BJ (cell line): ENCODE measurements around the gene HHEX. TPM values are rescaled to one million over a fixed set of nuclear protein-coding genes. Genes with fewer than 3 reads are reported as not detected.
"Not testable (repeated sequence)": the region's sequence is repeated elsewhere in the genome, so short reads cannot be mapped to it uniquely, and the experiment has no call there.

Experiments used
- CTCF ChIA-PET: fragments of 350-600 bp; formaldehyde crosslinking; extraction: SDS; loops from one replicate; lab custom pipeline; 2021; ENCODE audit warnings: antibody characterized with exemption, inconsistent platforms; lab: Yijun Ruan, JAX
- POLR2A ChIA-PET: fragments of 300-600 bp; sonication (Branson Sonifier 250); formaldehyde crosslinking; extraction: SDS; loops from one replicate; lab custom pipeline; 2021; ENCODE audit warnings: antibody characterized with exemption; lab: Charles Lee
- DNase-seq: peaks from one replicate; pipeline ENCODE4 v3.0.0-alpha.2; 2011; ENCODE audit warnings: low read depth
- H3K27me3 ChIP-seq: 2 replicates; pipeline ENCODE4 v1.6.0; 2011; ENCODE audit warnings: low read length; ENCODE audit not compliant: control insufficient read depth, insufficient read depth
- H3K36me3 ChIP-seq: 2 replicates; pipeline ENCODE4 v1.5.1; 2011; ENCODE audit warnings: low read length; ENCODE audit not compliant: control insufficient read depth, insufficient read depth
- H3K4me3 ChIP-seq: 2 replicates; pipeline ENCODE4 v1.5.1; 2011; ENCODE audit warnings: low read depth, mild to moderate bottlenecking, control low read depth, low read length
- CTCF ChIP-seq: IDR thresholded peaks from 2 replicates; pipeline ENCODE4 v1.5.1; 2011; ENCODE audit warnings: low read depth, mild to moderate bottlenecking, control low read depth, inconsistent platforms, low read length, moderate library complexity; ENCODE audit not compliant: insufficient read depth
- polyA minus RNA-seq: library from RNA; depleted of rRNA, polyadenylated mRNA; stranded (reverse); fragments of >200 nt; gene quantifications from 2 replicates; pipeline ENCODE4 v1.2.3, GENCODE V29; 2011; rRNA and poly(A)+ RNA removed
- polyA plus RNA-seq: library from polyadenylated mRNA; depleted of rRNA; stranded (reverse); fragments of >200 nt; gene quantifications from 2 replicates; pipeline ENCODE4 v1.2.3, GENCODE V29; 2011; rRNA removed

The HHEX gene
- polyA plus RNA-seq: 2.6 and 3.4 TPM in 2 replicates
- 0.76 and 0.98 TPM in 2 replicates for polyA minus RNA-seq

- Histone ChIP-seq H3K4me3 (peak within 1 kb of the TSS; percentile 89), H3K27me3 (no peaks in the 10 kb centered on the region), H3K36me3 (no peaks in the 10 kb centered on the region)
- POLR2A ChIA-PET: interaction anchor here (0.7 kb wide), 2 partner anchors 9 to 99 kb away, joined by 4 read pairs; no protein-coding TSS in a partner anchor
- CTCF ChIA-PET: interaction anchor here (0.7 to 1.0 kb wide), 2 partner anchors 18 to 68 kb away, joined by 3 read pairs; no protein-coding TSS in a partner anchor
- TF ChIP-seq CTCF: no peak
- DNase-seq: no peak
Observed at GRCh38 chr10:92689663-92690210, at the start of gene HHEX. HHEX (plus strand) TSS chr10:92689955; CDS start chr10:92689987, 32 bp downstream.

- ChIA-PET POLR2A (no interaction called here), CTCF (interaction anchor here (0.5 kb wide), 1 partner anchor 17 kb away, joined by 3 read pairs; no protein-coding TSS in a partner anchor)
- DNase-seq: peak; percentile 9
- Histone ChIP-seq H3K4me3 (no peak overlapping the region), H3K36me3 (no peaks in the 10 kb centered on the region), H3K27me3 (no peaks in the 10 kb centered on the region)
- 0 out of 2 replicates have a peak, but pooled peaks have one; percentile 12 for TF ChIP-seq CTCF
Observed at GRCh38 chr10:92640107-92640506, 49.6 kb upstream of the HHEX start.

- DNase-seq: no peak
- H3K27me3 ChIP-seq: no peaks in the 10 kb centered on the region
- ChIA-PET POLR2A (no interaction called here), CTCF (interaction anchor here (0.9 kb wide), 1 partner anchor 18 kb away, joined by 3 read pairs; no protein-coding TSS in a partner anchor)
- TF ChIP-seq CTCF: no peak
- no peaks in the 10 kb centered on the region for H3K36me3 ChIP-seq
- no peak overlapping the region for H3K4me3 ChIP-seq
Observed at GRCh38 chr10:92641492-92641891, 48.3 kb upstream of the HHEX start.

GRCh38 chr10:92644921-92645320 lies 44.8 kb upstream of the HHEX start:
- ChIA-PET POLR2A (no interaction called here), CTCF (interaction anchor here (0.6 to 1.5 kb wide), 5 partner anchors 10 to 54 kb away, joined by 3 to 6 read pairs (median 4); no protein-coding TSS in a partner anchor)
- TF ChIP-seq CTCF: no peak
- no peaks in the 10 kb centered on the region for H3K36me3 ChIP-seq
- no peak for DNase-seq
- H3K27me3 ChIP-seq: no peaks in the 10 kb centered on the region
- H3K4me3 ChIP-seq: no peak overlapping the region

- CTCF ChIA-PET, H3K27me3 ChIP-seq, DNase-seq, POLR2A ChIA-PET, H3K4me3 ChIP-seq, H3K36me3 ChIP-seq: not testable (repeated sequence)
Observed at GRCh38 chr10:92650864-92651263, 38.9 kb upstream of the HHEX start.
